H1 (cell line): Measurements from ENCODE around the gene ADSS1. TPM values are rescaled to one million over a fixed set of nuclear protein-coding genes. Genes with fewer than 3 reads are reported as not detected.

Experiments used
- CTCF ChIA-PET: fragments of 300-600 bp; sonication (Branson Sonifier 250); formaldehyde crosslinking; loops from one replicate; lab custom pipeline; 2021; ENCODE audit not compliant: partially characterized antibody; lab: Charles Lee
- POLR2A ChIA-PET: fragments of 300-600 bp; sonication (Branson Sonifier 250); formaldehyde crosslinking; loops from one replicate; lab custom pipeline; 2021; ENCODE audit warnings: inconsistent platforms; ENCODE audit not compliant: partially characterized antibody; lab: Charles Lee
- DNase-seq, 2 experiments: peaks; one replicate each; pipeline versions ENCODE4 v3.0.0 to v3.0.0-alpha.2; 2010 to 2022; ENCODE audit warnings: low spot score in 2 of 2, low read depth in 1 of 2, mixed read lengths in 1 of 2
- FAIRE-seq: peaks from 2 replicates; lab custom pipeline; 2011; peaks lifted over from hg19 to GRCh38; lab: Jason Lieb, UNC
- H2AFZ ChIP-seq: 2 replicates; pipeline ENCODE4 v1.8.1; 2012; ENCODE audit warnings: low read length, inconsistent platforms
- H2AK5ac ChIP-seq: 2 replicates; pipeline ENCODE4 v1.6.1; 2013; ENCODE audit warnings: low read depth, low read length
- H2BK120ac ChIP-seq: replicated peaks from 2 replicates; pipeline ENCODE3; 2013; ENCODE audit warnings: low read depth, low read length, inconsistent platforms
- H2BK12ac ChIP-seq: 2 replicates; pipeline ENCODE4 v1.6.1; 2013; ENCODE audit warnings: low read depth, low read length
- H2BK15ac ChIP-seq: 2 replicates; pipeline ENCODE4 v1.6.1; 2013; ENCODE audit warnings: low read length
- H2BK20ac ChIP-seq: 2 replicates; pipeline ENCODE4 v1.6.1; 2013; ENCODE audit warnings: low read length
- H2BK5ac ChIP-seq: 2 replicates; pipeline ENCODE4 v1.6.1; 2013; ENCODE audit warnings: low read depth, low read length
- H3K14ac ChIP-seq: 2 replicates; pipeline ENCODE4 v1.6.1; 2013; ENCODE audit warnings: inconsistent platforms; ENCODE audit not compliant: insufficient read length
- H3K18ac ChIP-seq: 2 replicates; pipeline ENCODE4 v1.6.1; 2013; ENCODE audit warnings: low read length; ENCODE audit errors: extremely low read depth
- H3K23ac ChIP-seq: 2 replicates; pipeline ENCODE4 v1.6.1; 2013; ENCODE audit warnings: inconsistent platforms; ENCODE audit not compliant: insufficient read length
- H3K23me2 ChIP-seq: 2 replicates; pipeline ENCODE4 v1.6.1; 2013; ENCODE audit warnings: low read depth, low read length
- H3K27ac ChIP-seq: 2 replicates; pipeline ENCODE4 v1.6.1; 2011; ENCODE audit warnings: low read depth, low read length, inconsistent platforms
- H3K27me3 ChIP-seq, 4 experiments: replicated peaks in 1 of 4; 1 replicate in 1 of 4; 2 replicates in 3 of 4; pipeline versions ENCODE4 v1.6.1 to v1.8.1; 2011 to 2013; ENCODE audit warnings: low read length in 3 of 4, mild to moderate bottlenecking in 3 of 4, inconsistent platforms in 2 of 4, mixed read lengths in 2 of 4, moderate library complexity in 1 of 4; ENCODE audit not compliant: control insufficient read depth in 3 of 4, insufficient read depth in 3 of 4; ENCODE audit errors: extremely low read depth in 1 of 4
- H3K36me3 ChIP-seq, 4 experiments: 2 replicates each; pipeline versions ENCODE4 v1.6.1 to v1.8.1; 2011 to 2013; ENCODE audit warnings: mild to moderate bottlenecking in 4 of 4, low read length in 3 of 4, moderate library complexity in 2 of 4, control low read depth in 1 of 4, inconsistent platforms in 1 of 4; ENCODE audit not compliant: insufficient read depth in 4 of 4, control insufficient read depth in 2 of 4
- H3K4ac ChIP-seq: replicated peaks from 2 replicates; pipeline ENCODE3; 2013; ENCODE audit warnings: low read length, low read depth, mixed read lengths, inconsistent platforms; ENCODE audit not compliant: insufficient read length
- H3K4me1 ChIP-seq, 4 experiments: replicated peaks in 1 of 4; 1 replicate in 1 of 4; 2 replicates in 3 of 4; pipeline versions ENCODE4 v1.6.1 to v1.8.1; 2011 to 2013; ENCODE audit warnings: low read length in 3 of 4, inconsistent platforms in 2 of 4, mixed read lengths in 1 of 4; ENCODE audit not compliant: insufficient read depth in 4 of 4, control insufficient read depth in 3 of 4
- H3K4me2 ChIP-seq, 2 experiments: 2 replicates each; pipeline versions ENCODE4 v1.6.1 to v1.8.1; 2011 to 2013; ENCODE audit warnings: low read depth in 2 of 2, low read length in 2 of 2, control low read depth in 1 of 2, inconsistent platforms in 1 of 2, mild to moderate bottlenecking in 1 of 2; ENCODE audit not compliant: insufficient read depth in 1 of 2
- H3K4me3 ChIP-seq, 4 experiments: fragments of 200-600, 300-600 bp in 1 of 4; sonication (generic), shearing (Covaris generic), sonication (Bioruptor Twin) in 1 of 4; 2 replicates each; pipeline versions ENCODE4 v1.5.1 to v1.8.1; 2011 to 2016; ENCODE audit warnings: low read length in 4 of 4, low read depth in 3 of 4, control low read depth in 2 of 4, inconsistent platforms in 2 of 4, mild to moderate bottlenecking in 2 of 4, mixed read lengths in 1 of 4, moderate library complexity in 1 of 4; ENCODE audit not compliant: insufficient read depth in 2 of 4; ENCODE audit errors: extremely low read depth in 1 of 4
- H3K56ac ChIP-seq: replicated peaks from 2 replicates; pipeline ENCODE3; 2013; ENCODE audit warnings: low read depth, mild to moderate bottlenecking, mixed read lengths, low read length, inconsistent platforms; ENCODE audit not compliant: insufficient read length
- H3K79me1 ChIP-seq: 2 replicates; pipeline ENCODE4 v1.6.1; 2013; ENCODE audit warnings: low read depth, low read length, control low read depth
- H3K79me2 ChIP-seq, 2 experiments: 2 replicates each; pipeline versions ENCODE4 v1.6.1 to v1.8.1; 2012 to 2013; ENCODE audit warnings: low read length in 2 of 2, mild to moderate bottlenecking in 2 of 2, inconsistent platforms in 1 of 2; ENCODE audit not compliant: insufficient read depth in 2 of 2, control insufficient read depth in 1 of 2
- H3K9ac ChIP-seq, 4 experiments: replicated peaks in 1 of 4; 1 replicate in 1 of 4; 2 replicates in 3 of 4; pipeline versions ENCODE4 v1.6.1 to v1.8.1; 2011 to 2013; ENCODE audit warnings: low read depth in 3 of 4, low read length in 3 of 4, control low read depth in 2 of 4, mild to moderate bottlenecking in 2 of 4, moderate library complexity in 2 of 4, inconsistent platforms in 1 of 4; ENCODE audit errors: extremely low read depth in 1 of 4
- H3K9me3 ChIP-seq, 2 experiments: 2 replicates each; pipeline versions ENCODE4 v1.6.1 to v1.8.1; 2012 to 2013; ENCODE audit warnings: mild to moderate bottlenecking in 2 of 2, moderate library complexity in 2 of 2, control low read depth in 1 of 2, inconsistent platforms in 1 of 2, low read depth in 1 of 2, low read length in 1 of 2, mixed read lengths in 1 of 2; ENCODE audit not compliant: insufficient read depth in 2 of 2
- H4K20me1 ChIP-seq, 2 experiments: replicated peaks in 1 of 2; 2 replicates each; pipeline versions ENCODE3 to v1.8.1; 2011 to 2013; ENCODE audit warnings: inconsistent platforms in 2 of 2, low read length in 2 of 2, mild to moderate bottlenecking in 1 of 2; ENCODE audit not compliant: insufficient read depth in 2 of 2, control insufficient read depth in 1 of 2
- H4K5ac ChIP-seq: 2 replicates; pipeline ENCODE4 v1.6.1; 2013; ENCODE audit warnings: low read length, low read depth, mixed read lengths, inconsistent platforms; ENCODE audit not compliant: insufficient read length
- H4K8ac ChIP-seq: 2 replicates; pipeline ENCODE4 v1.8.0; 2013; ENCODE audit warnings: mild to moderate bottlenecking, moderate library complexity, low read length, inconsistent platforms; ENCODE audit not compliant: insufficient read depth; ENCODE audit errors: extremely low read depth
- H4K91ac ChIP-seq: replicated peaks from 2 replicates; pipeline ENCODE3; 2013; ENCODE audit warnings: low read length, mixed read lengths, inconsistent platforms; ENCODE audit not compliant: insufficient read length
- ATF3 ChIP-seq: IDR thresholded peaks from 2 replicates; pipeline ENCODE4 v1.6.1; 2011; ENCODE audit warnings: low read depth, mild to moderate bottlenecking, low read length; ENCODE audit not compliant: insufficient read depth
- CBX5 ChIP-seq: fragments of 300-800, 300-1000 bp; sonication (generic); IDR thresholded peaks from 2 replicates; pipeline ENCODE4 v1.7.1; 2016; ENCODE audit warnings: antibody characterized with exemption, low read length, low read depth
- CHD1 ChIP-seq: IDR thresholded peaks from 2 replicates; pipeline ENCODE4 v1.6.1; 2012; ENCODE audit warnings: low read depth, low read length, improper control_type of control experiment
- EGR1 ChIP-seq: IDR thresholded peaks from 2 replicates; pipeline ENCODE4 v1.6.1; 2011; ENCODE audit warnings: low read depth, low read length, borderline replicate concordance
- JUND ChIP-seq: IDR thresholded peaks from 2 replicates; pipeline ENCODE4 v1.6.1; 2011; ENCODE audit warnings: mild to moderate bottlenecking, improper control_type of control experiment, low read length
- NRF1 ChIP-seq: IDR thresholded peaks from 2 replicates; pipeline ENCODE4 v1.6.1; 2011; ENCODE audit warnings: mild to moderate bottlenecking, low read depth, low read length, improper control_type of control experiment
- SIRT6 ChIP-seq: IDR thresholded peaks from one replicate; pipeline ENCODE4 v1.7.1; 2012; ENCODE audit warnings: low read length, inconsistent platforms
- SP2 ChIP-seq: IDR thresholded peaks from 2 replicates; pipeline ENCODE4 v1.6.1; 2012; ENCODE audit warnings: mild to moderate bottlenecking, low read length, inconsistent platforms
- TCF12 ChIP-seq: IDR thresholded peaks from 2 replicates; pipeline ENCODE4 v1.6.1; 2011; ENCODE audit warnings: low read depth, mild to moderate bottlenecking, low read length
- TEAD4 ChIP-seq: IDR thresholded peaks from 2 replicates; pipeline ENCODE4 v1.6.1; 2012; ENCODE audit warnings: low read depth, low read length, inconsistent platforms, mixed read lengths
- WGBS, 2 experiments: shearing (Covaris generic) in 1 of 2; methylation state at CpG; one replicate each; pipeline versions ENCODE4 v1.1.6 to v1.1.7; 2013 to 2015; ENCODE audit warnings: low lambda C conversion rate in 2 of 2, mixed read lengths in 2 of 2, inconsistent platforms in 1 of 2, low coverage in 1 of 2, missing lambda C conversion rate in 1 of 2; ENCODE audit not compliant: insufficient replicate concordance in 2 of 2, insufficient coverage in 1 of 2, insufficient read length in 1 of 2; ENCODE audit errors: extremely low coverage in 1 of 2, missing lambda C conversion rate in 1 of 2; 5-methylcytosine and 5-hydroxymethylcytosine counted together
- polyA plus RNA-seq, 7 experiments: library from polyadenylated mRNA; depleted of rRNA in 3 of 7; stranded (reverse) in 5 of 7; unstranded in 2 of 7; fragments of >200 nt in 5 of 7; fragments of 200-250 nt in 2 of 7; gene quantifications; 1 replicate in 5 of 7; 2 replicates in 1 of 7; 4 replicates in 1 of 7; pipeline versions ENCODE4 v1.2.1 to v1.2.3, GENCODE V29; 2011 to 2013; ENCODE audit warnings: missing spikeins in 2 of 7, mixed read lengths in 2 of 7
- total RNA-seq: library from RNA; stranded (reverse); fragmentation: NEBNext Ultra II Directional; extraction: Animal tissue kit (Norgen Biotek cat#: 25700); gene quantifications from 2 replicates; pipeline ENCODE4 v1.2.1, GENCODE V29; 2021

The ADSS1 gene
- total and polyA plus RNA-seq, 2 of the 8 experiments (the other 6 are each of a cell fraction or from before 2014, with no cell fraction given): 7.1 to 7.9 TPM

DNA sequence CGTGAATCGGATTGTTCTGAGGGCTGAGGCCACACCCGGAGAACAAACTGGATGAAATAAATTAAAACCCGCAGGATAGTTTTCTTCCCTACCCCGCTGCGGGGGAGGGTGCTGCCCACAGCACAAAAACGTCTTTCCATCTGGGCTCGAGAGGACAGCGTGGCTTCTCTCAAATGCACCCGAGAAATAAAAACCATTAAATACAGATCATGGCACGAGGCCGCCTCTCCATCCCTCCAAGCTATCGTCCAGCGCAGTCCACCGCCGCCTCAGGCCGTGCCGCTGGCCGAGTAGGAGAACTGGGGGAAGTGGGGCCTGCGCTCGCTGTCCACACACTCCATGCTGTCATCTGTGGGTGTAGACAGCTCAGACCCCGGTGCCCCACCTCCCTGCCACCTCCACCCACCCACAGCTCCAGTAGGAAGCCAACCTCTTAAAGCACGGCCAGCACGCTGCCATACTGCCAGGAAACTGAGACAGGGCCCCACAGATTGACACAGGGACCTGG is 46.1 kb downstream of the ADSS1 start:
- FAIRE-seq (no peak), DNase-seq (no peak)
- Histone ChIP-seq H3K36me3 (peaks cover 0 to 24% (median 12%) of the 10 kb centered on the region in 4 experiments; a peak in 7 of 8 replicates), H2BK5ac (no peak overlapping the region), H4K8ac (no peak overlapping the region), H3K23ac (no peak overlapping the region), H3K9me3 (peaks cover 11 to 17% of the 10 kb centered on the region in 2 experiments; a peak in 2 of 4 replicates), H4K20me1 (peaks cover 7 to 20% of the 10 kb centered on the region in 2 experiments), H2BK120ac (no peak overlapping the region), H3K4me1 (peaks cover 0 to 11% (median 8%) of the 10 kb centered on the region in 4 experiments; a peak in 6 of 7 replicates), H2AFZ (no peak overlapping the region), H3K27ac (no peak overlapping the region), H3K4ac (no peak overlapping the region), H4K91ac (no peak overlapping the region), H3K79me2 (no peaks in the 10 kb centered on the region), H2BK12ac (no peak overlapping the region), H2AK5ac (no peak overlapping the region), H2BK15ac (no peak overlapping the region), H3K23me2 (no peaks in the 10 kb centered on the region), H4K5ac (no peak overlapping the region), H2BK20ac (no peak overlapping the region), H3K79me1 (no peaks in the 10 kb centered on the region), H3K4me2 (no peak overlapping the region), H3K14ac (no peak overlapping the region), H3K18ac (no peak overlapping the region), H3K56ac (no peak overlapping the region), H3K9ac (no peak overlapping the region), H3K4me3 (no peak overlapping the region), H3K27me3 (no peaks in the 10 kb centered on the region)
- 95% methylated on average over 18 of the region's 24 CpGs; no CpG with 5 or more reads in 1 of the 2 experiments for WGBS, 2 experiments
- ChIA-PET POLR2A (interaction anchor here (1.6 to 2.7 kb wide), 4 partner anchors 17 to 94 kb away, joined by 4 to 9 read pairs (median 7); partner anchors contain the start of gene SIVA1), CTCF (interaction anchor here (0.6 to 7.8 kb wide), 33 partner anchors 8 to 501 kb away, joined by 3 to 110 read pairs (median 5); partner anchors contain the start of genes AKT1 and SIVA1)
- TF ChIP-seq TCF12: no peak
- TF ChIP-seq JUND: no peak
- no peak for TF ChIP-seq NRF1
- no peak for TF ChIP-seq TEAD4
- TF ChIP-seq SP2: no peak
- TF ChIP-seq ATF3: no peak
- no peak for TF ChIP-seq CBX5
- TF ChIP-seq EGR1: no peak
- no peak for TF ChIP-seq CHD1
- TF ChIP-seq SIRT6: no peak
